Cardiac muscle cell (in vitro differentiated cells and primary cell): ENCODE measurements around the gene MEGF6. TPM values are rescaled to one million over a fixed set of nuclear protein-coding genes. Genes with fewer than 3 reads are reported as not detected.

Experiments
- DNase-seq, 2 donors: peaks; one replicate each; pipeline versions ENCODE4 v3.0.0 to v3.0.0-alpha.2; 2010 to 2017; ENCODE audit warnings: low read depth in 1 of 2, low spot score in 1 of 2
- H3K27ac ChIP-seq: fragments of 200-600 bp; sonication (generic); 2 replicates; pipeline ENCODE4 v1.5.1; 2016
- H3K27me3 ChIP-seq: fragments of 200-600 bp; sonication (generic); 2 replicates; pipeline ENCODE4 v1.6.0; 2016; ENCODE audit warnings: control low read depth
- H3K36me3 ChIP-seq: fragments of 200-600 bp; sonication (generic); 2 replicates; pipeline ENCODE4 v1.5.1; 2016; ENCODE audit warnings: control low read depth
- H3K4me1 ChIP-seq: fragments of 200-600 bp; sonication (generic); 2 replicates; pipeline ENCODE4 v1.8.1; 2017; ENCODE audit warnings: low read depth, mild to moderate bottlenecking, mixed run types
- H3K4me3 ChIP-seq: fragments of 200-600 bp; sonication (generic); 2 replicates; pipeline ENCODE4 v1.5.1; 2016; ENCODE audit warnings: mild to moderate bottlenecking
- H3K9me3 ChIP-seq: fragments of 200-600 bp; sonication (generic); 2 replicates; pipeline ENCODE4 v1.5.1; 2017; ENCODE audit warnings: low read depth, mild to moderate bottlenecking, control low read depth
- polyA plus RNA-seq: library from polyadenylated mRNA; unstranded; fragments of >200 nt; fragmentation: Nextera tagmentation; extraction: Ambion mirVana; gene quantifications from 2 replicates; pipeline ENCODE4 v1.2.1, GENCODE V29; 2016
- total RNA-seq: library from RNA; depleted of rRNA; stranded (reverse); fragments of >200 nt; gene quantifications from 2 replicates; pipeline ENCODE4 v1.2.3, GENCODE V29; 2016
- TF ChIP-seq, protein P1 (sequence below): IDR thresholded peaks from 2 replicates; pipeline ENCODE4 v1.5.1; 2012; ENCODE audit warnings: low read depth, mild to moderate bottlenecking, low read length

Gene MEGF6, protein sequence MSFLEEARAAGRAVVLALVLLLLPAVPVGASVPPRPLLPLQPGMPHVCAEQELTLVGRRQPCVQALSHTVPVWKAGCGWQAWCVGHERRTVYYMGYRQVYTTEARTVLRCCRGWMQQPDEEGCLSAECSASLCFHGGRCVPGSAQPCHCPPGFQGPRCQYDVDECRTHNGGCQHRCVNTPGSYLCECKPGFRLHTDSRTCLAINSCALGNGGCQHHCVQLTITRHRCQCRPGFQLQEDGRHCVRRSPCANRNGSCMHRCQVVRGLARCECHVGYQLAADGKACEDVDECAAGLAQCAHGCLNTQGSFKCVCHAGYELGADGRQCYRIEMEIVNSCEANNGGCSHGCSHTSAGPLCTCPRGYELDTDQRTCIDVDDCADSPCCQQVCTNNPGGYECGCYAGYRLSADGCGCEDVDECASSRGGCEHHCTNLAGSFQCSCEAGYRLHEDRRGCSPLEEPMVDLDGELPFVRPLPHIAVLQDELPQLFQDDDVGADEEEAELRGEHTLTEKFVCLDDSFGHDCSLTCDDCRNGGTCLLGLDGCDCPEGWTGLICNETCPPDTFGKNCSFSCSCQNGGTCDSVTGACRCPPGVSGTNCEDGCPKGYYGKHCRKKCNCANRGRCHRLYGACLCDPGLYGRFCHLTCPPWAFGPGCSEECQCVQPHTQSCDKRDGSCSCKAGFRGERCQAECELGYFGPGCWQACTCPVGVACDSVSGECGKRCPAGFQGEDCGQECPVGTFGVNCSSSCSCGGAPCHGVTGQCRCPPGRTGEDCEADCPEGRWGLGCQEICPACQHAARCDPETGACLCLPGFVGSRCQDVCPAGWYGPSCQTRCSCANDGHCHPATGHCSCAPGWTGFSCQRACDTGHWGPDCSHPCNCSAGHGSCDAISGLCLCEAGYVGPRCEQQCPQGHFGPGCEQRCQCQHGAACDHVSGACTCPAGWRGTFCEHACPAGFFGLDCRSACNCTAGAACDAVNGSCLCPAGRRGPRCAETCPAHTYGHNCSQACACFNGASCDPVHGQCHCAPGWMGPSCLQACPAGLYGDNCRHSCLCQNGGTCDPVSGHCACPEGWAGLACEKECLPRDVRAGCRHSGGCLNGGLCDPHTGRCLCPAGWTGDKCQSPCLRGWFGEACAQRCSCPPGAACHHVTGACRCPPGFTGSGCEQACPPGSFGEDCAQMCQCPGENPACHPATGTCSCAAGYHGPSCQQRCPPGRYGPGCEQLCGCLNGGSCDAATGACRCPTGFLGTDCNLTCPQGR (N-terminal part only)
- total RNA-seq (12.6 and 31.7 TPM in 2 replicates), polyA plus RNA-seq (11.1 and 24.5 TPM in 2 replicates)

DNA sequence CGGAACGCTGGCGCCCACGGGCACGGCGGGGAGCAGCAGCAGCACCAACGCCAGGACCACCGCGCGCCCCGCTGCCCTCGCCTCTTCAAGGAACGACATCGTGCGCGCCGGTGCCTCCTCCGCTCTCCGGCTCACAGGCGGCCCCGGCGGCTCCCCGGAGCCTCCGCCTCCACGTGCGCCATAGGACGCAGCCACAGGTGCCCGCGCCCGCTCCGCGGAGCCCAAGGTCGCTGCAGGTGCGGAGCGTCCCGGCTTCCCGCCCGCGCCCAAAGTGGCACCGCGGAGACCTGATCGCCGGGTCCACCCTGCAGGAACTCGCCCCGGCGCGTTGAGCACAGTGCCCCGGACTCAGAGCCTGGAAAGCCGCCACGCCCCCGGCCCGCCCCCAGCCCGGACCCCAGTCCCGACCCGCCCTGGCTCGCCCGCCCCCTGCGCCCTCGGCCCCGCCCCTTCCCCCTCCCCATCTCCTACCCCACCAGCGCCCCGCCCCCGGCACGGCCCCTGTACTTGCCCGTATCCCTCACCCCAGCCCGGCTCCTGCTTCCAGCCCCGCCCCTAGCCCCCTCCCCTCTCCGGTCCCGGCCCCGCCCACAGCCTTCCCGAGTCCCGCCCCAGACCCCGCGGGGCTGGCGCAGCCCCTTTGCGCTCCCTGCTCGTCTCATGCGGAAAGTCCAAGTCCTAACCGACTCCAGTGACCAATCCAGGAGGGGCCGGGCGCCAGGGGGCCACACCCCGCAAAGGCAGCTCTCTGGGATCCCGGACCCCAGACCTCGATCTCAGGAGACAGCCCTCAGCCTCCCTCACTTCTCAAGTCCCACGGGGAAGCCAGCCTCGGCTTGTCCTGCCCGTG is at the start of gene MEGF6:
Gene MEGF6 (minus strand): TSS at position 339 of the 850 bp plus-strand sequence. CDS start 240 bp downstream, at position 99.
- TF ChIP-seq, protein P1, sequence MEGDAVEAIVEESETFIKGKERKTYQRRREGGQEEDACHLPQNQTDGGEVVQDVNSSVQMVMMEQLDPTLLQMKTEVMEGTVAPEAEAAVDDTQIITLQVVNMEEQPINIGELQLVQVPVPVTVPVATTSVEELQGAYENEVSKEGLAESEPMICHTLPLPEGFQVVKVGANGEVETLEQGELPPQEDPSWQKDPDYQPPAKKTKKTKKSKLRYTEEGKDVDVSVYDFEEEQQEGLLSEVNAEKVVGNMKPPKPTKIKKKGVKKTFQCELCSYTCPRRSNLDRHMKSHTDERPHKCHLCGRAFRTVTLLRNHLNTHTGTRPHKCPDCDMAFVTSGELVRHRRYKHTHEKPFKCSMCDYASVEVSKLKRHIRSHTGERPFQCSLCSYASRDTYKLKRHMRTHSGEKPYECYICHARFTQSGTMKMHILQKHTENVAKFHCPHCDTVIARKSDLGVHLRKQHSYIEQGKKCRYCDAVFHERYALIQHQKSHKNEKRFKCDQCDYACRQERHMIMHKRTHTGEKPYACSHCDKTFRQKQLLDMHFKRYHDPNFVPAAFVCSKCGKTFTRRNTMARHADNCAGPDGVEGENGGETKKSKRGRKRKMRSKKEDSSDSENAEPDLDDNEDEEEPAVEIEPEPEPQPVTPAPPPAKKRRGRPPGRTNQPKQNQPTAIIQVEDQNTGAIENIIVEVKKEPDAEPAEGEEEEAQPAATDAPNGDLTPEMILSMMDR, result no peak
- no peak within 1 kb of the TSS for H3K27ac ChIP-seq
- no peaks in the 10 kb centered on the region for H3K9me3 ChIP-seq
- no peaks in the 10 kb centered on the region for H3K27me3 ChIP-seq
- no peaks in the 10 kb centered on the region for H3K36me3 ChIP-seq
- peak within 1 kb of the TSS; percentile 50 for H3K4me3 ChIP-seq
- peak; percentile 57 to 96 for DNase-seq
- H3K4me1 ChIP-seq, result peaks cover 20% of the 10 kb centered on the region

DNA sequence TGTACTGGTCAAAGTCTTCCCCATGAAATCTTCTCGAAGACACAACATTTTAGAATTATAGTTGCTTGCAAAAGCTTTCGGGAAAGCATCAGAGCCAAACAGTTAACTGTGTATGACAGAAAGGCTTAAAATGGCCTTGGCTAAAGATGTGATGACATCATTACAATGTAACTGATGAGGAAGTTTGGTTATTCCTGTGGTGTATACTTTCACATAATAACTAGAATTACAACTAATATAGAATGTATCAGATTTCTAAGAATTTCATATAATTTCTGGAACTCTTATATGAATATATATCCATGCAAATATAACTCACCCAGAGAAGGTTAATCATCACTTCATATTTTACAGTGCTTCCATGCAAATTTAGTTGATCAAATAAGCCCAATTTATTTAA is 49.4 kb upstream of the MEGF6 start:
- Histone ChIP-seq H3K27ac (no peak overlapping the region), H3K27me3 (peaks cover 50% of the 10 kb centered on the region), H3K4me3 (no peak overlapping the region), H3K9me3 (no peaks in the 10 kb centered on the region), H3K36me3 (no peaks in the 10 kb centered on the region), H3K4me1 (no peaks in the 10 kb centered on the region)
- TF ChIP-seq, protein P1, result no peak
- no peak for DNase-seq

DNA sequence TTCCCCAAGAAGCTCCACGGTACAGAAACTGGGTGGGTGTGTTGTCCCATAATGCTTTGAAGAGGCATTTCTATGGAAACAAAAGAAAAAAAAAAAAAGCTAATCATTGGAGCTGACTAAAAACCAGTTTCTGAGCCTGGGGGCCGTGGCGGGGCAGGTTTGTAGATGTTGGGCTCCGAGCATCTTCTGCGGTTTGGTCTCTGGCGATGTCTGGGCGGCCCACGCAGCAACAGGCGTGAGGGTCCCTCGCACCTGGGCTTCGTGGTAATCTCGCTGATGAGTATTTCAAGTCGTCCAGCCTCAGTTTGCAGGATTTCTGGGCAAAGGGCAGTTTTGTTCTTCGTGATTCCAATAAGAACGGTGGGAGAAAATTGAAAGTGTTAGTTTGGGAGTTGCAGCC is 47.8 kb upstream of the MEGF6 start:
- H3K36me3 ChIP-seq, result no peaks in the 10 kb centered on the region
- no peak overlapping the region for H3K27ac ChIP-seq
- DNase-seq, result no peak
- H3K27me3 ChIP-seq, result peaks cover 66% of the 10 kb centered on the region
- H3K4me1 ChIP-seq, result no peaks in the 10 kb centered on the region
- H3K9me3 ChIP-seq, result no peaks in the 10 kb centered on the region
- no peak overlapping the region for H3K4me3 ChIP-seq
- TF ChIP-seq, protein P1, result no peak

- no peak overlapping the region for H3K4me3 ChIP-seq
- no peak overlapping the region for H3K27ac ChIP-seq
- H3K36me3 ChIP-seq, result no peaks in the 10 kb centered on the region
- H3K27me3 ChIP-seq, result peaks cover 74% of the 10 kb centered on the region
- DNase-seq, result no peak
- TF ChIP-seq, protein P1, result no peak
- no peaks in the 10 kb centered on the region for H3K4me1 ChIP-seq
- no peaks in the 10 kb centered on the region for H3K9me3 ChIP-seq
Measured at GRCh38 chr1:3658231-3658615, 46.9 kb upstream of the MEGF6 start.
